NCI-H1417 treated with DMSO at 0.1 percent for 48 hours (cell line): ENCODE measurements around the gene RPL22L1.
"Not testable (repeated sequence)": the region's sequence is repeated elsewhere in the genome, so short reads cannot be mapped to it uniquely, and the experiment has no call there.

Experiments used
- DNase-seq: peaks from one replicate; lab custom pipeline; 2025; lab: John Stamatoyannopoulos, UW

Gene RPL22L1

DNA sequence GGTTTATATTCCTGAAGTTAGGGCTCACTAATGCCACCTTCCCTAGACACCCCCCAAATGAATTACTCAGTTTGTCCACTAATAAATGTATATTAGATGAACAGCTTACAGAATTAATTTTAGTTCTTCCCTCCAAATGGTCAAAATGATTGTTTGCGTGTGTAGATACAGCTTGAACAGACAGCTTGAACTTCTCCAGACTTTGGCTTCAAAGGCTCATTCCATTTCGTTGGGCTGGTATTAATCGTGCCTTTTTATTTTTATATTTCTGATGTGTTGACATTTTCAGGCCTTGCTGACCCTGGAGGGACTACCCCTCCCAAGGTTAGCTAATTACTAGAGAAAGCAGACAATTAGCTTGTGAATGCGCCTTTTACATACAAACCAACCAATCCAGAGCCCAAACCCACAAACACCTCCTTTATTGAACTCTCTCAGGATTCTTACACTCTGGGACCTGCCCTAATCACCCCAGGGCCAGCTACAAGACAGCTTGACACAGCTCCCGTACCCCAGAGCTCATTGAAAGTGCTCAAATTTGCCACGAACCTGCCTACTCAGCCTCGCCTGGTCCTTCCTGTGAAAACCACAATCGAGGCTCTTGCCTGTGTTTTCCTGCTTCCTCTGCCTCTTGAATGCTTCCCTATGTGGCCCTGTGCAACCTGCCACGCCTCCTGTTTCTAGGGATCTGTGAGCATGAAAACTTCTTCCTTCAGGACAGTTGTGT, 40.3 kb downstream of the RPL22L1 start:
- DNase-seq: no peak

DNA sequence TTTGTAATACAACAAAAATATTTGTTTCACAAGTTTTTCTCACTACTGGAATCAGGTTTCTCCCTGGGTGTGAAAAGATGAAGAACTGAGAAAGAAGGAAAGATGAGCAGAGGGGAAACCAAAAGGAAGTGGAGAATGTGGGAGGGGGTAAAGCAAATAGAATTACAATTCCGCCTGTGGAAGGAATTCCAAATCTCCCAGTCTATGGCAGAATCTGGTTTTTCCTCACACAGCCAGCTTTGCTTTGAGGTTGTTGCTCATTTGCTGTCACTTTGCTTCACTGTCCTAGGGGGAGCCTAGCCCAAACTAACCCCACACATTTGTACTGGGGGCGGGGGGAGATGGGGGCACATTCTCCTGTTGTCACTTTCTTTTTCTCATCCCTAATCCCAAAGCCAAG, 43.9 kb downstream of the RPL22L1 start:
- DNase-seq: no peak

GRCh38 chr3:170823562-170823961, 46.4 kb downstream of the RPL22L1 start:
- DNase-seq: not testable (repeated sequence)

GRCh38 chr3:170818325-170818724, 51.7 kb downstream of the RPL22L1 start:
- not testable (repeated sequence) for DNase-seq

- DNase-seq: not testable (repeated sequence)
These were observed 52.5 kb downstream of the RPL22L1 start for GRCh38 chr3:170817471-170817870.

DNA sequence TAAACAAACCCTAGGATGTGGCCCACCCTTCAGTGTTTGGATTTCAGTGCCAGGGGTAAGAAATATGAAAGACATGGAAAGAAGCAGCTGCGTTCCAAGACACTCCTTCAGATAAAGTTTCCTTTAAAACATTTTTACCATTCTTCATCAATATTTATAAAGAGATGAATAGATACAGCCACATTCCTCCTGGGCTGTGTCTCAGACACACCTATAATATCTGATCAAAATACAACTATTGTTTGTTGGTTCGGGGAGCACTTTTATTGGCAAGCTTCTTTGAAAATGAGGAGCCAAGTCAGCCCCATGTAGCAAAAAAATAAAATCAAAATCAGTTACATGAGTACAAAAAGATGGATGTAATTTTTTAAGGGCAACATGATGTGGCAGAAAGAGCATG, 53.2 kb downstream of the RPL22L1 start:
- no peak for DNase-seq

DNA sequence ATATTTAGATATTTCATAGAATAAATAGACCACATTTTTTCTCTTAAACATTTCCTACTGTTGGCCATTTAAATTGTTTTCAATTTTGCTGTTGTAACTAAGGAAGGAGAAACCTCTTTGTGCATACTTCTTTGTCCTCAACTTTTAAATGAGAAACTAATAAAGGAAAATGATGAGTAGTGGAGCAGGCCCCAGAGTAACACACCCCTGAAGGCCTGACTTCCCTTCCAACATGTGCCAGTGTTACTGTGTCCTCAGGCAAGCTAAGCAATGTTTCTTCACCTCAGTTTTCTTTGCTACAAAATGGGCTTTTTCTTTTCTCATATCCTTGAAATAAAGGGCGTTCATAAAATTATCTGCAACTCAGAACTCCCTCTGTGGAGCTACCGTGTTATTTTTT, 53.7 kb downstream of the RPL22L1 start:
- no peak for DNase-seq

DNA sequence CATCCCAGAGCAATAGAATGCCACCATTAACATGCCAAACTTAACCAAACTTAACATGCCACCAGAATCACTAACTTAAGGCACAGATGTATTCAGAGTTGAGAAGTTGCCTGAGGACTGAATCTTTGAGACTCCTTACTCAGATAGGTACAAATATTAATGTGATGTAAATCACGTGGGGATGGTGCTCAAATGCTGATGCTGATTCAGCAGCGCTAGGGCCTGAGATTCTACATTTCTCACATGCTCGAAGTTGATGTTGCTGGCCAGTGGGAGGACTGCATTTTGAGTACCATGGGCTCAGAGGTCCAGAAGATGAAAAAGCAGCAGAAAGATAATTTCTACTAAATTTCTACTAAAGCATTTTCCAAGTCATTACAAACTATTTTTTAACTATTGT, 54.1 kb downstream of the RPL22L1 start:
- DNase-seq: no peak

GRCh38 chr3:170815340-170815739, 54.7 kb downstream of the RPL22L1 start:
- peak; percentile 63 for DNase-seq
